Measurements from ENCODE around the gene DCXR. TPM values are rescaled to one million over a fixed set of nuclear protein-coding genes. Genes with fewer than 3 reads are reported as not detected.
A peak's percentile ranks its signal among the peaks of the same experiment; 100 is the strongest.

DCXR gene
- total RNA-seq, 1 experiment from 2014 or later: 120 TPM

DNA sequence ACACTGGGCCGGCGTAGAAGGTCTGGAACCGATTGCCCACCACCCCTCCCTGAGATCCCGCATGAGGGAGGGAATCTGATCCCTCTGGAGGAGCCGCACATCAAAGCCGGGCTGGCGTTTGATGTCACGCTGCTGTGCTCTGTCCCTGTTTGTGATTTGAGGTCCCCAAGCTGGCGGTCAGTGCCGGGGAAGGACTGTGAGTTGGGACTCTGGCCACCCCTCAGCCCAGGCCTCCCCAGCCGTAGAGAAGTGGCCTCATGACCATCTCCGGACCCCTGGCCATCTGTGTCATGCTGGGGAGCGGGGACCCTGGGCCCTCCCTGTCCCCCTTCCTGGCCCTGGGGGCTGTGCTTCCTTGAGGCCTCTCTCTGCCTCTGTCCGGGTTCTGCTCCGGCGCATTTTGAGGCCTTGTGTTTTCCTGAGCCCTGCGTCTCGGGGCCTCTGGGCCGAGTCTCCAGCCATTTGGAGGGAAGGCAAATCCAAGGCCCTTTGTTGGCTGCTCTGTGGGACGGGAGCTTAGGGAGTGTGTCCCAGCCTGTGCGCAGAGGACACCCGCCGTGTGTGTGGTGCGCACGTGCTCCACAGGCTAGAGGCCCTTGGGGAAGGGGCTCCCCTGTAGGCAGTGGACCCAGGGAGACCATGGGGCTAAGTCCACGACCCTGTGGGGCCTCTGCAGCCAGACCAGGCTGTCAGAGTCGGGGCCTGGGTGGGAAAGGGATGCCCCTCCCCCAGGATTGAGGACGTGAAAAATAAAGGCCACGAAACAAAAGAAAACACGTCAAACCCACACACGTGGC, 45.0 kb downstream of the DCXR start:
- H4K20me1 ChIP-seq (ENCODE audit: insufficient read depth): no peaks in the 10 kb centered on the region
- H3K79me2 ChIP-seq (ENCODE audit: low read depth): no peaks in the 10 kb centered on the region
- no peaks in the 10 kb centered on the region for H3K4me1 ChIP-seq (replicated peaks; ENCODE audit: insufficient read depth)
- ChIA-PET POLR2A (ENCODE audit: unreplicated experiment) (interaction anchor here (0.6 to 0.7 kb wide), 3 partner anchors 12 to 106 kb away, joined by 3 to 5 read pairs (median 4); no protein-coding TSS in a partner anchor), CTCF (interaction anchor here (0.7 to 1.0 kb wide), 3 partner anchors 28 to 33 kb away, joined by 3 to 10 read pairs (median 4); partner anchors contain the start of genes CENPX and LRRC45)
- H3K4me3 ChIP-seq: no peak overlapping the region
- no peaks in the 10 kb centered on the region for H3K9me3 ChIP-seq (ENCODE audit: insufficient read depth, low read depth)
- no peaks in the 10 kb centered on the region for H3K36me3 ChIP-seq (ENCODE audit: low read depth)
- H3K4me2 ChIP-seq: no peak overlapping the region
- no peak overlapping the region for H2AFZ ChIP-seq
- H3K27me3 ChIP-seq (ENCODE audit: insufficient read depth, low read depth): no peaks in the 10 kb centered on the region
- H3F3A ChIP-seq (ENCODE audit: insufficient read depth, low read depth): no peaks in the 10 kb centered on the region
- H3K9me2 ChIP-seq (ENCODE audit: insufficient read depth): no peaks in the 10 kb centered on the region
- DNase-seq: no peak
- no peak overlapping the region for H3K27ac ChIP-seq
- no TSS peak for BruUV-seq (replicated peaks)
- intact Hi-C loops (cut with micrococcal nuclease; ENCODE audit: unreplicated experiment): no loop called here
- TF ChIP-seq CTCF (conservative IDR thresholded peaks at IDR 0.05) (no peak), EZH2 (IDR thresholded peaks at IDR 0.05; ENCODE audit: low read depth) (no peak)

- H3K9me2 ChIP-seq (ENCODE audit: insufficient read depth): no peaks in the 10 kb centered on the region
- H3K36me3 ChIP-seq (ENCODE audit: low read depth): no peaks in the 10 kb centered on the region
- ChIA-PET POLR2A (ENCODE audit: unreplicated experiment) (interaction anchor here (0.6 to 0.7 kb wide), 8 partner anchors 11 to 661 kb away, joined by 3 to 5 read pairs (median 3); no protein-coding TSS in a partner anchor), CTCF (interaction anchor here (0.7 to 1.0 kb wide), 4 partner anchors 12 to 32 kb away, joined by 3 to 10 read pairs (median 4); partner anchors contain the start of genes CENPX and LRRC45)
- H3K27ac ChIP-seq: no peak overlapping the region
- no peaks in the 10 kb centered on the region for H3K9me3 ChIP-seq (ENCODE audit: insufficient read depth, low read depth)
- BruUV-seq (replicated peaks): no TSS peak
- intact Hi-C loops (cut with micrococcal nuclease; ENCODE audit: unreplicated experiment): no loop called here
- H2AFZ ChIP-seq: no peak overlapping the region
- H3K4me1 ChIP-seq (replicated peaks; ENCODE audit: insufficient read depth): no peaks in the 10 kb centered on the region
- TF ChIP-seq EZH2 (IDR thresholded peaks at IDR 0.05; ENCODE audit: low read depth) (no peak), CTCF (conservative IDR thresholded peaks at IDR 0.05) (no peak)
- H3K4me2 ChIP-seq: no peak overlapping the region
- no peak overlapping the region for H3K4me3 ChIP-seq
- H3K27me3 ChIP-seq (ENCODE audit: insufficient read depth, low read depth): no peaks in the 10 kb centered on the region
- no peaks in the 10 kb centered on the region for H3F3A ChIP-seq (ENCODE audit: insufficient read depth, low read depth)
- peak in 1 of 2 experiments; percentile 95 for DNase-seq
- H4K20me1 ChIP-seq (ENCODE audit: insufficient read depth): no peaks in the 10 kb centered on the region
- no peaks in the 10 kb centered on the region for H3K79me2 ChIP-seq (ENCODE audit: low read depth)
Measured at GRCh38 chr17:81991684-81992305, 45.7 kb downstream of the DCXR start.

GRCh38 chr17:81990836-81991683, 46.4 kb downstream of the DCXR start:
- H4K20me1 ChIP-seq (ENCODE audit: insufficient read depth): no peaks in the 10 kb centered on the region
- DNase-seq: no peak
- TF ChIP-seq CTCF (conservative IDR thresholded peaks at IDR 0.05) (no peak), EZH2 (IDR thresholded peaks at IDR 0.05; ENCODE audit: low read depth) (no peak)
- no peaks in the 10 kb centered on the region for H3K27me3 ChIP-seq (ENCODE audit: insufficient read depth, low read depth)
- H3K36me3 ChIP-seq (ENCODE audit: low read depth): no peaks in the 10 kb centered on the region
- no peaks in the 10 kb centered on the region for H3K9me3 ChIP-seq (ENCODE audit: insufficient read depth, low read depth)
- H3K4me3 ChIP-seq: no peak overlapping the region
- H3K4me2 ChIP-seq: no peak overlapping the region
- no peaks in the 10 kb centered on the region for H3F3A ChIP-seq (ENCODE audit: insufficient read depth, low read depth)
- H3K79me2 ChIP-seq (ENCODE audit: low read depth): no peaks in the 10 kb centered on the region
- intact Hi-C loops (cut with micrococcal nuclease; ENCODE audit: unreplicated experiment): no loop called here
- no peaks in the 10 kb centered on the region for H3K9me2 ChIP-seq (ENCODE audit: insufficient read depth)
- BruUV-seq (replicated peaks): no TSS peak
- H3K4me1 ChIP-seq (replicated peaks; ENCODE audit: insufficient read depth): no peaks in the 10 kb centered on the region
- no peak overlapping the region for H3K27ac ChIP-seq
- H2AFZ ChIP-seq: no peak overlapping the region
- POLR2A ChIA-PET (ENCODE audit: unreplicated experiment): interaction anchor here (0.6 to 0.7 kb wide), 5 partner anchors 196 to 660 kb away, joined by 3 to 5 read pairs (median 3); no protein-coding TSS in a partner anchor
- CTCF ChIA-PET: interaction anchor here (1.0 kb wide), 3 partner anchors 13 to 32 kb away, joined by 3 to 4 read pairs (median 3); no protein-coding TSS in a partner anchor
